GF-D8 (cell line): ENCODE data around the gene ARX.

Source experiments
- DNase-seq: peaks from one replicate; lab custom pipeline; 2025; lab: John Stamatoyannopoulos, UW

ARX gene

DNA sequence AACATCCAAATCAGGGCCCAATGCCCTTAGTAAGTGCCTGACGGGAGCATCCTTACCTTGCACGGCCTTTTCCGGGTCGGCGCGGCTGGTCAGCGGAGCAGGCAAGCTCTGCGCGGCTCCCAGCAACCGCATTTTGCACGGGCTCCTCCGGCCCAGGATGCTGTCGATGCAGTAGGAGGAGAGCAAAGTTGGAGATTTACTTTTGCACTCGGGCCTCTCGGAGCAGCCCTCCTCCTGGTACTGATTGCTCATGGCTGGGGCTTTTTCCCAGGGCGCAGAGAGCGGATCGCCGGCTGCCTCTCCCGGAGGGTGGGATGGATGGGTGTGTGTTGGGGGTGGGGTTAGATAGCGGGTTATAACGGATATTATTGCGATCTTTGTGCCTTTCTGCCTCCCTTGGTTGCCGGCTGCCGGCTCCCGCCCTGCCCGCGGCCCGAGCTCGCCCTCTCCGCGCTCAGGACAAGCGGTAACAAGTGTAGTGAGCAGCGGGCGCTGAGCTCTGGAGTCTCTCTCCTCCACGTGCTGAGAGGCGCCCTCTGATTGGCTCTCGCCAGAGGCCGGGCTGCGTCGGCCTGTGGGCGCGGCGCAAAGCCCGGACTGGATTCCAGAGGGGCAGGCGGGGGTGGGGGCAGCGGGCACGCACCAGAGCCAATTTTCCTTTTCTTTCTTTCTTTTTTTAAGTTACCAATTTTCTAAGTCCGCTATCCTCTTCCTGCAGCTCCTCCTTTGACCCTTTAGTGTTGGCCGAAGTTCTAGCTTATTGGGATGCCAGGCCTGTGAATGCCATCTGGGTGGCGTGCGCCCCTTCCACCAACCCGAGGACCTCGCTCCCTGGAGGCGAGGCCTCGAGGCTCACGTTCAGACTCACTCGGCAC lies at the start of gene ARX:
ARX (minus strand) TSS at position 480 of the 875 bp plus-strand sequence; CDS start at position 252, 228 bp downstream.
- DNase-seq, result peak; percentile 12

DNA sequence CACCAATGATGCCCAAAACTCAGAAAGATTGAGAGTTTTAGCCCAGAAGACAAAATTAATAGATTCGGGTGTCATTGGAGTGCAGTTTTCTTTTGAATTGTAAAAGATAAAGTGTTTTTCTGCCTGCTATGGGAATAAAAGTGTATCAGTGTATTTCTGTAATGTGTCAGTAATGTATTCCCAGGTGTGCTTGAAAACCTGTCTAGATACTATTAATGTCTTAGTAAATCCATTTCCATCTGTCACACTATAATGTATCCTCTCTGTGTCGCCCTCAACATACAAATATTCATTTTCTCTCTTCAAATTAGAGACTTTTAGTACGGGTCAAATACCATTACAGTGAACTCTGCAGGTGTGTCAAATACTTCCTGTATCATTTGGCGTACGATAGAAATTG lies 43.5 kb upstream of the ARX start:
- DNase-seq, result no peak

DNA sequence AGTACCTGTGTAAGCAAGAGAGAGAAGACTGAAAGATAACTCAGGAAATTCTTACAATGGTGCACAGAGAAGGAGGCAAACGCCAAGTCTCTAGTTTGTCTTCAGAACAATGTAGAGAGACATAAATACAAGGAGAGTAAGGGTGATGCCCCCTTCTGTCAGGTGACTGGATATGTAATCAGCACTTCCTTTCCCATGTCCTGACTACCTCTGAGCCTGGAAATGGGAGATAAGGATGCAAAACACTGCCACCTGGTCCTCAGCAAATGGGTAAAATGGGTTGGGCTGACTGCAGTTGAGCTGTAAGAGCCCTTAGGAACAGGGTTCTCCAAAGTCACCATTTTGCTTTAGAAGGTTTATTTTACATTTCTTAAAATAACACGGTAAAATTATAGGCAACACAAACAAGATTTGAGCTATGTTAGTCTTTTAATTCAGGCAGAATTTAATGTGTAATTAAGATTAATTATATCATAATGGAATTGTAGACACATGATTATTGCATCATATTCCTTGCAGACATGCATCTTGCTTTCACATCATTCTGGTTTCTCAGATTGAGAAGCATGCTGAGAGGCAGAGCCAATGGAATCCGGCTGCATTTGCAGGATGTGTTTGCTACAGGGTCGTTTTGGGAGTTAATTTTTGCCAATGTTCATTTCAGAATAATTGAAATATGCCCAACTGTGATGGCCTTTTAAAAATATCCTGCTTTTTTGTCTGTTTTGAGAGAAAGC lies 37.2 kb upstream of the ARX start:
- no peak for DNase-seq

DNA sequence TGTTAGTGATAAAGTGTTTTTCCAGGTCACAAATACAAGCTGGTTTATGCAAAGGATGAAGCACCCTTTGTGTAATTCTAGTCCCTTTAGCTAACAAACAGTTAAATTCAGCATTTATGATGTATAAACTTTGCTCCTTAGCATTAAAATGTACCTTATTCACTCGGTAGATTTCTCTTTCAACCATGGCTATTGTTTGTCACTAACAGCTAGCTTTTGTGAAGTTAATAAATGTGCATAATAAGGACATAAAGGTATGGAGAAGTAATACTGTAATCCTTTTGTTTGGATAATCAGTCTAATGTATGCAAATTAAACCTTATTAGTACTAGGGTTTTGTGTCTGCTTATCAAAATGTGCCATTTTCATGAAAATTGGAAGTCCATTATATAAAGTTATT lies 34.2 kb upstream of the ARX start:
- DNase-seq, result no peak

DNA sequence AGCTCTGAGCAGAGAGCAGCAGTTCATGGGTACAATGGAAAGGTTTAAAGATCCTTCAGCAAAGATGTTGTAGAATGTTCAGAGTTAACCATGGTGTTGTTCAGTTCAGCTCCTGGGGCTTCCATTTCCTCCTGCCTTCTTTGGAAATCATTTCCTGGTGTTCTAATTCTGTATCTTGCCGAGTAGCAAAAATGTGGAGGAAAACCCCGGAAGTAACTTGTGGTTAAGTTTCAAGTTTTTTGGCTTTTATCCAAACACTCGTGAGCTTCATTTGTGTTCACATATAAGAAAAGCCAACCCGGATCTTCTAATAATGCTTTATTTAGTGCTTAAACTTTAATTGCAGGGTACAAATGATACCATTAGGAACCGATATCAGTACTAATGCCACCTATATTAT lies 33.6 kb upstream of the ARX start:
- DNase-seq, result peak; percentile 31

DNA sequence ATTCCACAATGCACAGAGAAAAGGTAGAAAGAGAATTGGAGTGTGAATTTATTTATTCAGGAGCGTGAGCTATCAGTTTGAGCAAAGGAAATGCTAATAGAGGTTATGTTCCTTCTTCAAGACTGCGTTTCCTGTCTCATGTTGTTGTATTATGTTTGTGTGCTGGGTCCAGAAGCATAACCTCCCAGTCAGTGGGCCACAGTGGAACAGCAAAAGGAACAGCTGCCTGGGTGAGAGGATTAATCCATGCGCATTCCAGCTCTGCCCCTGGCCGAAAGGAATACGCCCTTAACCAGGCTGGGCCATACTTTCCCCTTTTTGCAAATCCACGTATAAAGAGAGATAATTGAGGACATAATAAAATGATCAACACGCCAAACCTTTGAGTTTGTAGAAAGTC lies 32.4 kb upstream of the ARX start:
- no peak for DNase-seq

DNA sequence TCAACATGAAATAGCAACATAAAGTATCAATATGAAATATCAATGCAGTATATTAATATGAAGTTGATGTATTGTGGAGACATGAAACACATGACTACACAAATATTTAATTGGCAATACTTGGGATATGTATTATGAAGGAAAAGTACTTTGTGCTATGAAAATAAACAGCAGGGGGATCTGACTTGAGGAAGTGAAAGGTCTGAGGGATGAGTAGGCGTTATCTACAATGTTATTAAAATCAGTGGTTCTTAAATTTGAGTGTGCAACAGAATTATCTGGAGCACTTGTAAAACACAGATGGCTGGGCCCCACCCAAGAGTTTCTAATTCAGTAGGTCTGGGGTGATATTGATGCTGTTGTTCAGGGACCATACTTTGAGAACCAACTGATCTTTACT lies 27.4 kb upstream of the ARX start:
- DNase-seq, result no peak

DNA sequence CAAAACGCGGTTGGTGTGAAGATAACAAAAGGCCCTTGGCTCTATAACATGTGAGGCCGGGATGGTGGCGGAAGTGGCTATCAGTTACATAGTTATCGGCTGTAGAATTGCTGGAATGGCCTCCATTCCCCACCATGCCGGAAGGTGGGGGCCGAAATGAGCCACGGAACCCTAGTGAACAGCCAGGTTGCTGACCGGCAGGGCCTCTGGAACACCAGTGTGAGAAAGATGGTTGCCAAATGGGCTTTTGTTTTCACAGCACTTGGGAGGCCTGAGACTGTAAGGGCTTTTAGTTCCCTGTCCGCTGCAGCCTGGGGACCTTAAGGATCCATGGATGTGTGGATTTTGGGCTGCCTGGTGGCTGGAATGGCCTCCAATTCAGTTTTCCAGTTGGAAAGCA lies 23.3 kb upstream of the ARX start:
- no peak for DNase-seq

DNA sequence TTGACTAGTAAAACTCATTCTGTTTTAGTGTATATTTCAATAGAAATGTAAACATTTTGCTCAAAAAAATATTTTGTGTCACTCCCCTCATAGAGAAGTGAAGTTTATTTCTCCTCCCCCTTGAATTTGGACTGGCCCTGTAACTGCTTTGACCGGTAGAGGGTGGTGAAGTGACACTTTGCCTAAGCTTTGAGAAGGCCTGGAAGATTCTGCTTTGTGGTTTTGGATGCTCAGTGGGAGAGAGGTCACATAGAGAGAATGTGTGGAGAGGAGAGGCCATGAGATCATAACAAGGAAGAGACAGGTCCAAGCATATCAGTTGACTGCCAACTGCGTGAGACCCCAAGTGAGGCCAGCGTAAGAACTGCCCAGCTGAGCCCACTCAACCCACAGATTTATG lies 19.1 kb upstream of the ARX start:
- DNase-seq, result no peak

DNA sequence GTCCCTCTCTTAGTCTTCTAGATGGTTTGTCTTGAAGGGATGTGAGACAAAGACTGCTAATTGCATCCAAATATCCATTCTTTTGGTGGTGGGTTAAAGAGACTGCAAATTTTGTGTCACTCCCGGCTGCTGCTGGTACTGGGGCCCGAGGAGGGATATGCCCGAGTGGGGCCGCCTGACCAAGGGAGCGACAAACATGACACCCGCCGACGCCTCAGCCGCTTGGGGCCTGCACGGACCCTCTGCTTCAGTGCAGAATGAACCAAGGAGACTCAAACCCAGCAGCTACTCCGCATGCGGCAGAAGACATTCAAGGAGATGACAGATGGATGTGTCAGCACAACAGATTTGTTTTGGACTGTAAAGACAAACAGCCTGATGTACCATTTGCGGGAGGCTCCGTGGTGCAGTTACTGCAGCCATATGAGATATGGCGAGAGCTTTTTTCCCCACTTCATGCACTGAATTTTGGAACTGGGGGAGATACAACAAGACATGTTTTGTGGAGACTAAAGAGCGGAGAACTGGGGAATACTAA lies 13.6 kb upstream of the ARX start:
- DNase-seq, result no peak

DNA sequence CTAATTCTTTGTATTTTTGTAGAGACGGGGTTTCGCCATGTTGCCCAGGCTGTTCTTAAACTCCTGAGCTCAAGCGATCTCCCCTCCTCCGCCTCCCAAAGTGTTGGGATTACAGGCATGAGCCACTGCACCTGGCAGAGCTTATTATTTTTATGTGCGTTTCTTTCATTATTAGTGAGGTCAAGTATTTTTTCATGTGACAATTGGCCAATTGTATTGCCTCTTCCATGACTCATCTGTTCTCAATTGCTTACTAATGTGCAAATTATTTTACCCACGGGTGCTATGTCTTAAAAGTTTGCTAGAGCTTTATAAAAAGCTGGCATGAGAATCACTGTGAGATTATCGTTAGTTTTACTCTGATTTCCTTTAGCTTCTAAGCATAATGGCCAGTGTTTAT lies 13.0 kb upstream of the ARX start:
- no peak for DNase-seq

DNA sequence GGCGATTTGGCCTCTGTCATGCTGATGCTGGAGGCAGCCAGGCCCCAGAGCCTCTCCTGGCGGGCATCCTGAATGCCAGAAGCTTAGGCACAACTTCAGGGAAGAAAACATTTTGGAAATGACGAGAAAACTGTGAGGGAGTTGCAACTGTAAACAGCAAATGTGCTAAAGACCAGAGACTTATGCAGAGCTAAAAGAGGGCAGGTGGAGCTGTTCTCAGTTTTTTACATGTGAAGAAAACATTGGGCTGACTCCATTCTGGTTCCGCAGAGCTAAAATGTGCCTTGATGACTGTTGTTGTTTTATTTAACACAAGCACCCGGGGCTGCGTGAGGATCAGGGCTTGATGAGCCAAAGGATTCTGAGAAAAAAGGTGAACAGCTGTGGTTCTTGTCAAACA lies 10.8 kb upstream of the ARX start:
- no peak for DNase-seq

DNA sequence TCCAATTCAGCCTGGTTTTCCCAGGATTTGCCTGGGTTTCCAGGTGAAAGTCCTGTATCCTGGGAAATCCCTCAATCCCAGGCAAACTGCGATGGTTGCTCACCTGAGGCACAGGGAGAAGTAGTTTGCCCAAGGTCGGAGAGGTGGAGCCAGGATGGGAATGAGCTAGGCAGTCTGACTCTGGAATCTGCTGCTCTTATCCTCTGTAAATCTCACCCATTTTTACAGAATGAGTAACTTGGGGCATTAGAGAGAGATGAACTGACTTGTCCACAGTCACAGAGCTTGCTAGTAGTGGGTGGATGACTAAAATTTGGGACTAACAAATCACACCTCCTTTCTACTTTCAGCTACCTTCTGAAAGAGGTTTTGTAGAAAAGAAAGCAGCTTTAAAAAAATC lies 9.8 kb upstream of the ARX start:
- no peak for DNase-seq

DNA sequence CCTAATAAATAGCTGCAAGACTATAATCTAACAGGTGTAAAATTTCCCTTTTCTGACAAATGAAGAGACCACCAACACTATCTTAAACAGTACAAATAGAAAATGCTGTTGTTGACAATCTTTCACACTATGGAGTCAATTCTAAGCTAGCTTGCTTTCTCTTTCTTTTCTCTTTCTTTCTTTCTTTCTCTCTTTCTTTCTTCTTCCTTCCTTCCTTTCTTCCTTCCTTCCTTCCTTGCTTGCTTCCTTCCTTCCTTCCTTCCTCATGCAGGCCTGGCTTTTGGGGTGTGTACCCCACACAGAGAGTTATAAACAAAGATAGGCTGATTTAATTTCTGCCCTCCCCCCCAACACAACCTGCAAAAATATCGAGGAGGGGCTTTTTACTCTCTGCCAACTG lies 8.1 kb upstream of the ARX start:
- no peak for DNase-seq

DNA sequence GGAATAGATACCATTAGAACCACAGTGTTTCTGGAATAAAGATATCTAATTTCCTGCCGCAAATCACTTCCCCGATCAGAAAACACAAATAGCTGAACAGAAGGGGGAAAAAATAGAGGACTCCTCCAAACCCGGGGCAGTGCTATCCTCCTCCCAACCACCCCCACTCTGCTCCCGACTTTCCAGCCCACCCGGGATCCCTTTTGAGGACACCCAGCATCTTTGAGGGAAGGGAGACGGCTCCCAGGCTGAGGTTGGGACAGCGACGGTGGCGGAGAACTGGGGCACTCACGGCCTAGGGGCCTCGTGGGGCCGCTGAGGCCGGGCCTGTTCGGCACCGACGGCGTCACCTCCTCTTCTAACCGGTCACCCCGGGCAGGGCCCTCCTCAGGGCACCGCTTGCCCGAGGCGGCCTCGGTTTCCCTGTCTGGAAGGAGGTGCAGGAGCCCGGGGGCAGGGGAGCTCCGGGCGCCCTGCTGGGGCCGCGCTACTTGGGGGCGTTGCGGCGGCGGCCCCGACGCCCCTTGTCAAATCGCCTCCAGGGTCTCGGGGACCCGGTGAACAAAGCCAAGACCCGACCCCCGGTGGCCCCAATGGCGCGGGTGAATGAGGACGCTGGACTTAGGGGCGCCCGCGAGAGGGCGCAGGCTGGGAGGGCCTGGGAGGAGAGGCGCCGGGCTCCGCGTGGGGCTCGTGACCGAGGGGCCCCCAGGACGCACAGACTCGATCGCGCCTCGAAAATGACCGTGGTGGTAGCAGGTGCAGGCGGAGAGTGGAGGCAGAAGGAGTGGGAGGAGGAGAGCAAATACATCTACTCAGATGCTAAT lies 6.9 kb upstream of the ARX start:
- DNase-seq, result no peak

DNA sequence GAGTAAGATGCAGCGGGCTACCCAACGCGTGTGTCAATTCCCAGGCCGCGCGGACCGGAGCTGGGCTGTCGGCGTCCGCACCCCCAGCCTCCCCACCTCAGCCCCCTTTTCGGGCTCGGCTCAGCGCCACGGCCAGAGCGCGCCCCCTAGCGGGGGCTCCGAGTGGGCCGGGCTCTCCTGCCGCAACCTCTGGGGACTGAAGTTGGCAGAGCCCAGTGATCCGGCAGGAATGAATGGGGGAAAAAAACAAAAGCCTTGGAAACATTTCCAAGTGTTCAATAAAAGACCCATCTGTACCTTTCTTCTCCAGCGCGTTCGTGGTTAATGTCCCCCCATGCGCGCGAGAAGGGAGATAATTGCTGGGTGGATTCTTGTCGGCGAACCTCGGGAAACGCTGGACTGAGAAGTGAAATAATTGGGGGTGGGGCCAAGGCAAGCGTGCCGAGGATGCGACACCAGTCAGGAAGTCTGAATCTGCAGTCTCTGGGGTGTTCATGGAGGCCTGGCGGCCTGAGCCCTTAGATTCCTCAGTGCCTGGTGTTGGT lies 5.2 kb upstream of the ARX start:
- no peak for DNase-seq

DNA sequence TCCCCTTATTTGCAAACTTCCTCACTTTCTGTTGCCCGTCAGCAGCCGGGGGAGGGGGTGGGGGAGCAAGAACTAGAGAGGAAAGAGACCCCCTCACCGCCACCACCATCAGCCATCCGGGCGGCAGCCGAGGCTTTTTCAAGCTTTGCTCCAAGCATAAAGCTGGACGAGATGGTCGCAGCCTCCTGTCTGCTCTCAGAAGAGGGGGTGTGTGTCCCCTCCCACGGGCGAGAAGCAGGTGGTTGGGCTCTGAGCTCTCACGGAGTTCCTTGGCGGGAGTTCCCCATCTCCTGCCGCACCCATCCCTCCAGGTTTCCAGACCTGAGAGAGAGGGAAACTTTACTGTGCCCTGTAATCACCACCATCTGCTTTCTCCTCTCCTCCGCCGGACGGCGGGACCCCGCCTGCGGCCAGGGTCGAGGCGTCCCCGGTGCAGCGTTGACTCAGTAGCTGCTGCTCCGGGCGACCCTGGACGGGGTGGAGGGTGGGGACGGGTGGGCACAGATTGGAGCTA lies 4.7 kb upstream of the ARX start:
- no peak for DNase-seq

DNA sequence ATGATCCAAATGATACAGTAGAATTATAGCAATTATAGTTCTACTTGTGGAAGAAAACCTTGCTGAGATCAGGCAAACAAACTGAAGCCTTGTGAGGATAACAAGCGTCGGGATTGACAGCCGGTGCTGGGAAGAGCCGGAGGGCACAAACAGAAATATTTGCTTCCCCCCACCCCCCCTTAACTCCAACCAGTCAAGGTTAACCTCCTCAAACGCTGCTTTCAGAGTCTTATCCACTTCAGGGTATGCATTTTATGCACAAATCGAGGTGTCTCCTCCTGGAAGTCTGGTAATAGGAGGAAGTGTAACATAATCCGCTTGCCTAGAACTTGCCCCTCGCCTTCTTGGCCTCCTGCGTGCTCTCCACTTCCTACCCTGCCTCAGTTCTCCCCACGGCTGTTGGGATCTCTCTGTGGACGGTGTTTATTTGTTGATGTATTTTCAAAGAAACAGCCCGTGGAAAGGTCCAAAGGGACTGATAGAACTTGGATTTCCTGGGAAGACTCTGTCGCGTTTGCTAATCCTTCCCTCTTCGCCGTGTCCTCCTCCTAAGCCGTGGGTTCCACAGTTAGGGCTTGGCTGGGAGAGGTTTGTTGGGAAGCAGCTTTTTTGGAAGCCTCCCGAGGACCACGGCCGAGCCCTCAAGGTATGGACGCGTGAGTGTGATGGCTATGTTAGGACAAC lies 4.1 kb upstream of the ARX start:
- DNase-seq, result no peak

DNA sequence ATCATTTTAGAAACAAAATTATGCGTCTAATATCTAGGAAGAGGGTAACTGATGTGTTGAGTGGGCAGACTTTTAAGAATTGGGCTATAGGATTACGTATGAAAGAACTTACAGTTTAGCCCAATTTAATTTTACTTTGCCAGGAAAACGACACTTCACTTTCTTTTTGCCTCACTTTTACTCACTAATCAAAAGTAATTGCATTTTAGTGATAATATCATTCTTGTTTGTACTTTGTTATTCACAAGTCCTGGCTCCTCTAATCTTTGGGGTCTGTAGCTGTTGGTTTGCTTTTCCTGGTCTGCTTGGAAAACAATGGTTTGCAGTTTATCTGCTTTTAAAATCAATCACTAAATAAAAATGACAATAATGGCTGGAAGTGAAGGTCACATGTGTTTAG lies 2.9 kb upstream of the ARX start:
- no peak for DNase-seq

DNA sequence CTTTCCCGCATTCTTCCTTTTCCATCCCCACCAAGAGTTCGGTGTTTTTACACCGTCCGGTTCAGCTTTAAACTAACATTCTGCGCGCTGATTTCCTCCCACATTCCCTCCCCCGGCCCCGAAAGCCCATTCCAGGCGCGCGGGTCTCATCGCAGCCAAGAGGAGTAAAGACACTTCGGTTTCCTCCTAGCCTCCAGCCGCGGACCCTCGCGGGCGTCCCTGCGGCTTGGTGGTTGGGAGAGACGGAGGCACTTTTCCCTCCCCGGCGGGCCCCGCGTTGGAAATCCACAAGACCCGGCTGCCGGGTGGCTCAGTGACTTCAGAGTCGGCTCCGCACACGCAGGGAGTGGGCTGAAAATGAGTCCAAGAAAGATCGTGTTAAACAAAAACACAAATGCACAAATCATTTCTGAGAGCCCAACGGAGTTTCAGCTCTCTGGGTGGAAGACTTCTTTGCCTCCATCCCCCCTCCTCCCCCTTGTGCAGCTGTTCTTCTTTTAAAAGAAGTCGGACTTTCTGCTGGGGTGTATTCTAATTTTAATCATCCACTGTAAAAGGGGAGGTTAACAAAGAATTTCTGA lies 2.0 kb upstream of the ARX start:
- DNase-seq, result no peak
